ENCODE data around the gene PSME1. TPM values are rescaled to one million over a fixed set of nuclear protein-coding genes. Genes with fewer than 3 reads are reported as not detected.

PSME1 gene
- total RNA-seq, 4 donors from 2014 or later: 114 to 289 (median 200) TPM

- peak within 1 kb of the TSS; percentile 7 to 58 (median 38) for H3K4me3 ChIP-seq
- H3K9me3 ChIP-seq: no peaks in the 10 kb centered on the region
- peak; percentile 66 to 92 (median 90) for DNase-seq
- no peaks in the 10 kb centered on the region for H3K27me3 ChIP-seq
- H3K4me1 ChIP-seq: no peaks in the 10 kb centered on the region
- H3K27ac ChIP-seq: peak within 1 kb of the TSS in 3 of 4 donors; percentile 10 to 68 (median 23)
- TF ChIP-seq POLR2A (IDR thresholded peaks at IDR 0.05) (no peak), CTCF (IDR thresholded peaks at IDR 0.05) (no peak)
- peaks cover 0 to 37% (median 0%) of the 10 kb centered on the region in 3 donors for H3K36me3 ChIP-seq
Measured at GRCh38 chr14:24171422-24172260, 35.6 kb downstream of the PSME1 start, which contains the start of gene REC8. TSS of gene REC8 (plus strand) at chr14:24172080. CDS start at chr14:24172553, 473 bp downstream.

- peak overlapping the region in 3 of 4 donors; percentile 10 to 68 (median 23) for H3K27ac ChIP-seq
- TF ChIP-seq POLR2A (IDR thresholded peaks at IDR 0.05): no peak
- TF ChIP-seq CTCF (IDR thresholded peaks at IDR 0.05): no peak
- peak overlapping the region; percentile 7 to 58 (median 38) for H3K4me3 ChIP-seq
- no peaks in the 10 kb centered on the region for H3K27me3 ChIP-seq
- no peaks in the 10 kb centered on the region for H3K4me1 ChIP-seq
- no peaks in the 10 kb centered on the region for H3K9me3 ChIP-seq
- H3K36me3 ChIP-seq: peaks cover 0 to 37% (median 0%) of the 10 kb centered on the region in 3 donors
- DNase-seq: no peak
Measured at GRCh38 chr14:24172261-24172860, 36.4 kb downstream of the PSME1 start.

GRCh38 chr14:24172871-24173281 lies 36.9 kb downstream of the PSME1 start:
- Histone ChIP-seq H3K4me3 (peak overlapping the region in 1 of 4 donors; percentile 58), H3K36me3 (peaks cover 0 to 39% (median 0%) of the 10 kb centered on the region in 3 donors), H3K9me3 (no peaks in the 10 kb centered on the region), H3K27ac (peak overlapping the region in 1 of 4 donors; percentile 68), H3K4me1 (no peaks in the 10 kb centered on the region), H3K27me3 (no peaks in the 10 kb centered on the region)
- TF ChIP-seq POLR2A (IDR thresholded peaks at IDR 0.05): no peak
- TF ChIP-seq CTCF (IDR thresholded peaks at IDR 0.05): no peak
- DNase-seq: peak in 1 of 3 donors; percentile 48

- Histone ChIP-seq H3K27me3 (no peaks in the 10 kb centered on the region), H3K36me3 (peaks cover 0 to 56% (median 0%) of the 10 kb centered on the region in 3 donors), H3K9me3 (no peaks in the 10 kb centered on the region), H3K27ac (no peak overlapping the region), H3K4me3 (no peak overlapping the region), H3K4me1 (no peaks in the 10 kb centered on the region)
- no peak for TF ChIP-seq CTCF (IDR thresholded peaks at IDR 0.05)
- no peak for TF ChIP-seq POLR2A (IDR thresholded peaks at IDR 0.05)
- no peak for DNase-seq
Measured at GRCh38 chr14:24176599-24176998, 40.6 kb downstream of the PSME1 start.

- peaks cover 0 to 62% (median 0%) of the 10 kb centered on the region in 3 donors for H3K36me3 ChIP-seq
Measured at GRCh38 chr14:24177041-24177825, 41.2 kb downstream of the PSME1 start.

More at GRCh38 chr14:24177041-24177825, 41.2 kb downstream of the PSME1 start:
- Histone ChIP-seq H3K9me3 (no peaks in the 10 kb centered on the region), H3K4me3 (no peak overlapping the region), H3K27ac (no peak overlapping the region), H3K27me3 (no peaks in the 10 kb centered on the region), H3K4me1 (no peaks in the 10 kb centered on the region)
- peak in 1 of 3 donors; percentile 24 for DNase-seq
- no peak for TF ChIP-seq CTCF (IDR thresholded peaks at IDR 0.05)
- TF ChIP-seq POLR2A (IDR thresholded peaks at IDR 0.05): no peak
